Pulmonary artery endothelial cell (primary cell): ENCODE measurements around the gene PLK5. TPM values are rescaled to one million over a fixed set of nuclear protein-coding genes. Genes with fewer than 3 reads are reported as not detected.
"Not testable (repeated sequence)": the region's sequence is repeated elsewhere in the genome, so short reads cannot be mapped to it uniquely, and the experiment has no call there.

ENCODE experiments used
- DNase-seq: peaks from one replicate; pipeline ENCODE4 v3.0.0-alpha.2; 2011; ENCODE audit warnings: low read depth, low spot score
- total RNA-seq: library from RNA; depleted of rRNA; stranded (reverse); fragments of >200 nt; gene quantifications from 2 replicates; pipeline ENCODE4 v1.2.3, GENCODE V29; 2014

PLK5 gene
- total RNA-seq, 1 donor from 2014 or later, result not detected

GRCh38 chr19:1507763-1508506 is 15.9 kb upstream of the PLK5 start:
- peak; percentile 69 for DNase-seq

GRCh38 chr19:1508507-1508856 is 15.4 kb upstream of the PLK5 start:
- DNase-seq, result no peak

- no peak for DNase-seq
These were observed 14.1 kb upstream of the PLK5 start for GRCh38 chr19:1509602-1510441.

GRCh38 chr19:1510442-1510806 is 13.5 kb upstream of the PLK5 start:
- no peak for DNase-seq

- DNase-seq, result no peak
These were observed 13.1 kb upstream of the PLK5 start for GRCh38 chr19:1510807-1511206.

GRCh38 chr19:1511318-1512317 is 12.3 kb upstream of the PLK5 start:
- DNase-seq, result no peak

GRCh38 chr19:1512671-1513498 is 11.0 kb upstream of the PLK5 start, which contains the start of gene ADAMTSL5:
Gene ADAMTSL5 (minus strand): TSS chr19:1513019. CDS start chr19:1510943, 2,076 bp downstream.
- DNase-seq, result no peak

- DNase-seq, result no peak
These were observed 10.2 kb upstream of the PLK5 start for GRCh38 chr19:1513499-1514294.

GRCh38 chr19:1514295-1514661 is 9.6 kb upstream of the PLK5 start:
- DNase-seq, result no peak

- no peak for DNase-seq
These were observed 8.7 kb upstream of the PLK5 start for GRCh38 chr19:1514986-1515721.

- DNase-seq, result no peak
These were observed 7.5 kb upstream of the PLK5 start for GRCh38 chr19:1516395-1516753.

GRCh38 chr19:1518471-1518870 is 5.4 kb upstream of the PLK5 start:
- no peak for DNase-seq

GRCh38 chr19:1519802-1520201 is 4.1 kb upstream of the PLK5 start:
- not testable (repeated sequence) for DNase-seq

- no peak for DNase-seq
These were observed 3.6 kb upstream of the PLK5 start for GRCh38 chr19:1520203-1520780.

- no peak for DNase-seq
These were observed 2.2 kb upstream of the PLK5 start for GRCh38 chr19:1521636-1522035.

- no peak for DNase-seq
These were observed 1.8 kb upstream of the PLK5 start for GRCh38 chr19:1522061-1522460.

- no peak for DNase-seq
These were observed 1.0 kb upstream of the PLK5 start for GRCh38 chr19:1522838-1523237.

- no peak for DNase-seq
These were observed 552 bp downstream of the PLK5 start for GRCh38 chr19:1524287-1524971.
